GM21526 (cell line): ENCODE measurements around the gene ZYX.
"Not testable (repeated sequence)": the region's sequence is repeated elsewhere in the genome, so short reads cannot be mapped to it uniquely, and the experiment has no call there.

Experiments
- ATAC-seq: cut with Tn5 transposase; IDR thresholded peaks from one replicate; pipeline ENCODE4 v1.9.1; 2021; ENCODE audit warnings: moderate library complexity; ENCODE audit not compliant: unreplicated experiment, low FRiP score

The ZYX gene

GRCh38 chr7:143396182-143396581, 15.0 kb downstream of the ZYX start:
- no peak for ATAC-seq

- no peak for ATAC-seq
Observed at GRCh38 chr7:143396625-143397556, 15.7 kb downstream of the ZYX start.

- ATAC-seq: no peak
Observed at GRCh38 chr7:143397710-143398530, 16.8 kb downstream of the ZYX start.

GRCh38 chr7:143398616-143399015, 17.5 kb downstream of the ZYX start:
- ATAC-seq: no peak

GRCh38 chr7:143399151-143399550, 18.0 kb downstream of the ZYX start:
- ATAC-seq: no peak

GRCh38 chr7:143399642-143400041, 18.5 kb downstream of the ZYX start:
- no peak for ATAC-seq

- no peak for ATAC-seq
Observed at GRCh38 chr7:143401265-143401664, 20.1 kb downstream of the ZYX start.

GRCh38 chr7:143402233-143402632, 21.1 kb downstream of the ZYX start:
- not testable (repeated sequence) for ATAC-seq

GRCh38 chr7:143405173-143406001, 24.2 kb downstream of the ZYX start:
- no peak for ATAC-seq

- ATAC-seq: no peak
Observed at GRCh38 chr7:143406002-143406357, 24.8 kb downstream of the ZYX start.

- no peak for ATAC-seq
Observed at GRCh38 chr7:143407287-143408251, 26.4 kb downstream of the ZYX start.

- ATAC-seq: no peak
Observed at GRCh38 chr7:143408252-143408685, 27.1 kb downstream of the ZYX start.

- ATAC-seq: no peak
Observed at GRCh38 chr7:143408686-143409561, 27.8 kb downstream of the ZYX start, which contains the start of gene EPHA1. EPHA1 (minus strand) TSS chr7:143408856; CDS start chr7:143408805, 51 bp downstream.

GRCh38 chr7:143410521-143411004, 29.4 kb downstream of the ZYX start:
- no peak for ATAC-seq

- ATAC-seq: no peak
Observed at GRCh38 chr7:143411976-143412708, 31.0 kb downstream of the ZYX start.

GRCh38 chr7:143413123-143413522, 32.0 kb downstream of the ZYX start:
- ATAC-seq: no peak

- not testable (repeated sequence) for ATAC-seq
Observed at GRCh38 chr7:143415209-143415608, 34.1 kb downstream of the ZYX start.
